ENCODE results near the gene BTBD2.
A peak's percentile ranks its signal among the peaks of the same experiment; 100 is the strongest.

The BTBD2 gene

GRCh38 chr19:2026770-2027169 lies 11.3 kb upstream of the BTBD2 start:
- no peaks in the 10 kb centered on the region for H3K36me3 ChIP-seq (ENCODE audit: control insufficient read depth in 2 of 2, insufficient read depth in 2 of 2, low read length in 2 of 2)
- H3K4me1 ChIP-seq (ENCODE audit: control insufficient read depth, insufficient read depth, low read length), result peaks cover 4% of the 10 kb centered on the region
- no peak overlapping the region for H3K9ac ChIP-seq (ENCODE audit: low read length in 2 of 2)
- no peaks in the 10 kb centered on the region for H3K9me3 ChIP-seq (ENCODE audit: control insufficient read depth in 2 of 2, low read length in 2 of 2)
- H3K27ac ChIP-seq (ENCODE audit: low read length), result no peak overlapping the region
- H3K27me3 ChIP-seq (ENCODE audit: control insufficient read depth in 1 of 2, insufficient read depth in 2 of 2, low read length in 2 of 2), result no peaks in the 10 kb centered on the region
- no peak overlapping the region for H3K4me3 ChIP-seq (ENCODE audit: low read length in 2 of 2)

- H3K9ac ChIP-seq (ENCODE audit: low read length in 2 of 2), result no peak overlapping the region
- H3K27me3 ChIP-seq (ENCODE audit: control insufficient read depth in 1 of 2, insufficient read depth in 2 of 2, low read length in 2 of 2), result no peaks in the 10 kb centered on the region
- peaks cover 6% of the 10 kb centered on the region for H3K4me1 ChIP-seq (ENCODE audit: control insufficient read depth, insufficient read depth, low read length)
- H3K36me3 ChIP-seq (ENCODE audit: control insufficient read depth in 2 of 2, insufficient read depth in 2 of 2, low read length in 2 of 2), result no peaks in the 10 kb centered on the region
- no peaks in the 10 kb centered on the region for H3K9me3 ChIP-seq (ENCODE audit: control insufficient read depth in 2 of 2, low read length in 2 of 2)
- no peak overlapping the region for H3K27ac ChIP-seq (ENCODE audit: low read length)
- H3K4me3 ChIP-seq (ENCODE audit: low read length in 2 of 2), result no peak overlapping the region
These were observed 6.8 kb upstream of the BTBD2 start for GRCh38 chr19:2022289-2022688.

GRCh38 chr19:2021453-2022140 lies 6.1 kb upstream of the BTBD2 start:
- Histone ChIP-seq H3K27ac (ENCODE audit: low read length) (no peak overlapping the region), H3K9me3 (ENCODE audit: control insufficient read depth in 2 of 2, low read length in 2 of 2) (no peaks in the 10 kb centered on the region), H3K9ac (ENCODE audit: low read length in 2 of 2) (no peak overlapping the region), H3K4me1 (ENCODE audit: control insufficient read depth, insufficient read depth, low read length) (peaks cover 6% of the 10 kb centered on the region), H3K4me3 (ENCODE audit: low read length in 2 of 2) (no peak overlapping the region), H3K27me3 (ENCODE audit: control insufficient read depth in 1 of 2, insufficient read depth in 2 of 2, low read length in 2 of 2) (no peaks in the 10 kb centered on the region), H3K36me3 (ENCODE audit: control insufficient read depth in 2 of 2, insufficient read depth in 2 of 2, low read length in 2 of 2) (no peaks in the 10 kb centered on the region)

GRCh38 chr19:2018752-2019151 lies 3.2 kb upstream of the BTBD2 start:
- H3K9ac ChIP-seq (ENCODE audit: low read length in 2 of 2), result no peak overlapping the region
- no peaks in the 10 kb centered on the region for H3K36me3 ChIP-seq (ENCODE audit: control insufficient read depth in 2 of 2, insufficient read depth in 2 of 2, low read length in 2 of 2)
- no peaks in the 10 kb centered on the region for H3K27me3 ChIP-seq (ENCODE audit: control insufficient read depth in 1 of 2, insufficient read depth in 2 of 2, low read length in 2 of 2)
- no peak overlapping the region for H3K4me3 ChIP-seq (ENCODE audit: low read length in 2 of 2)
- H3K27ac ChIP-seq (ENCODE audit: low read length), result no peak overlapping the region
- H3K4me1 ChIP-seq (ENCODE audit: control insufficient read depth, insufficient read depth, low read length), result peaks cover 19% of the 10 kb centered on the region
- no peaks in the 10 kb centered on the region for H3K9me3 ChIP-seq (ENCODE audit: control insufficient read depth in 2 of 2, low read length in 2 of 2)

- Histone ChIP-seq H3K4me3 (ENCODE audit: low read length in 2 of 2) (peak overlapping the region in 1 of 2 donors; percentile 57), H3K9me3 (ENCODE audit: control insufficient read depth in 2 of 2, low read length in 2 of 2) (no peaks in the 10 kb centered on the region), H3K4me1 (ENCODE audit: control insufficient read depth, insufficient read depth, low read length) (peaks cover 22% of the 10 kb centered on the region), H3K27me3 (ENCODE audit: control insufficient read depth in 1 of 2, insufficient read depth in 2 of 2, low read length in 2 of 2) (no peaks in the 10 kb centered on the region), H3K27ac (ENCODE audit: low read length) (peak overlapping the region; percentile 62), H3K36me3 (ENCODE audit: control insufficient read depth in 2 of 2, insufficient read depth in 2 of 2, low read length in 2 of 2) (no peaks in the 10 kb centered on the region), H3K9ac (ENCODE audit: low read length in 2 of 2) (peak overlapping the region in 1 of 2 donors; percentile 6)
These were observed 710 bp upstream of the BTBD2 start for GRCh38 chr19:2016041-2016807.

- Histone ChIP-seq H3K4me3 (ENCODE audit: low read length in 2 of 2) (peak overlapping the region; percentile 51 to 74), H3K27ac (ENCODE audit: low read length) (no peak overlapping the region), H3K36me3 (ENCODE audit: control insufficient read depth in 2 of 2, insufficient read depth in 2 of 2, low read length in 2 of 2) (no peaks in the 10 kb centered on the region), H3K9ac (ENCODE audit: low read length in 2 of 2) (no peak overlapping the region), H3K27me3 (ENCODE audit: control insufficient read depth in 1 of 2, insufficient read depth in 2 of 2, low read length in 2 of 2) (no peaks in the 10 kb centered on the region), H3K9me3 (ENCODE audit: control insufficient read depth in 2 of 2, low read length in 2 of 2) (no peaks in the 10 kb centered on the region), H3K4me1 (ENCODE audit: control insufficient read depth, insufficient read depth, low read length) (peaks cover 22% of the 10 kb centered on the region)
These were observed 545 bp downstream of the BTBD2 start for GRCh38 chr19:2014731-2015607.

GRCh38 chr19:2014131-2014571 lies 1.4 kb downstream of the BTBD2 start:
- Histone ChIP-seq H3K9ac (ENCODE audit: low read length in 2 of 2) (no peak overlapping the region), H3K36me3 (ENCODE audit: control insufficient read depth in 2 of 2, insufficient read depth in 2 of 2, low read length in 2 of 2) (no peaks in the 10 kb centered on the region), H3K9me3 (ENCODE audit: control insufficient read depth in 2 of 2, low read length in 2 of 2) (no peaks in the 10 kb centered on the region), H3K4me1 (ENCODE audit: control insufficient read depth, insufficient read depth, low read length) (peaks cover 16% of the 10 kb centered on the region), H3K4me3 (ENCODE audit: low read length in 2 of 2) (no peak overlapping the region), H3K27ac (ENCODE audit: low read length) (no peak overlapping the region), H3K27me3 (ENCODE audit: control insufficient read depth in 1 of 2, insufficient read depth in 2 of 2, low read length in 2 of 2) (no peaks in the 10 kb centered on the region)

GRCh38 chr19:2013683-2013961 lies 1.9 kb downstream of the BTBD2 start:
- H3K4me1 ChIP-seq (ENCODE audit: control insufficient read depth, insufficient read depth, low read length), result peaks cover 16% of the 10 kb centered on the region
- no peaks in the 10 kb centered on the region for H3K27me3 ChIP-seq (ENCODE audit: control insufficient read depth in 1 of 2, insufficient read depth in 2 of 2, low read length in 2 of 2)
- H3K36me3 ChIP-seq (ENCODE audit: control insufficient read depth in 2 of 2, insufficient read depth in 2 of 2, low read length in 2 of 2), result no peaks in the 10 kb centered on the region
- H3K9ac ChIP-seq (ENCODE audit: low read length in 2 of 2), result no peak overlapping the region
- H3K4me3 ChIP-seq (ENCODE audit: low read length in 2 of 2), result no peak overlapping the region
- no peak overlapping the region for H3K27ac ChIP-seq (ENCODE audit: low read length)
- no peaks in the 10 kb centered on the region for H3K9me3 ChIP-seq (ENCODE audit: control insufficient read depth in 2 of 2, low read length in 2 of 2)

- no peaks in the 10 kb centered on the region for H3K36me3 ChIP-seq (ENCODE audit: control insufficient read depth in 2 of 2, insufficient read depth in 2 of 2, low read length in 2 of 2)
- H3K27ac ChIP-seq (ENCODE audit: low read length), result no peak overlapping the region
- no peak overlapping the region for H3K9ac ChIP-seq (ENCODE audit: low read length in 2 of 2)
These were observed 2.4 kb downstream of the BTBD2 start for GRCh38 chr19:2012941-2013682.

GRCh38 chr19:2011169-2011568 lies 4.3 kb downstream of the BTBD2 start:
- no peak overlapping the region for H3K9ac ChIP-seq (ENCODE audit: low read length in 2 of 2)
- peaks cover 13% of the 10 kb centered on the region for H3K4me1 ChIP-seq (ENCODE audit: control insufficient read depth, insufficient read depth, low read length)
- no peaks in the 10 kb centered on the region for H3K9me3 ChIP-seq (ENCODE audit: control insufficient read depth in 2 of 2, low read length in 2 of 2)
- H3K27me3 ChIP-seq (ENCODE audit: control insufficient read depth in 1 of 2, insufficient read depth in 2 of 2, low read length in 2 of 2), result no peaks in the 10 kb centered on the region
- no peak overlapping the region for H3K4me3 ChIP-seq (ENCODE audit: low read length in 2 of 2)
- H3K27ac ChIP-seq (ENCODE audit: low read length), result no peak overlapping the region
- H3K36me3 ChIP-seq (ENCODE audit: control insufficient read depth in 2 of 2, insufficient read depth in 2 of 2, low read length in 2 of 2), result no peaks in the 10 kb centered on the region

More at GRCh38 chr19:2012941-2013682, 2.4 kb downstream of the BTBD2 start:
- Histone ChIP-seq H3K4me1 (ENCODE audit: control insufficient read depth, insufficient read depth, low read length) (peaks cover 16% of the 10 kb centered on the region), H3K9me3 (ENCODE audit: control insufficient read depth in 2 of 2, low read length in 2 of 2) (no peaks in the 10 kb centered on the region), H3K4me3 (ENCODE audit: low read length in 2 of 2) (no peak overlapping the region), H3K27me3 (ENCODE audit: control insufficient read depth in 1 of 2, insufficient read depth in 2 of 2, low read length in 2 of 2) (no peaks in the 10 kb centered on the region)

Measured in stomach smooth muscle (tissue), 2 donors.